ENCODE data around the gene COX6B2. TPM values are rescaled to one million over a fixed set of nuclear protein-coding genes. Genes with fewer than 3 reads are reported as not detected.
A peak's percentile ranks its signal among the peaks of the same experiment; 100 is the strongest.

The COX6B2 gene
- total RNA-seq, 1 donor from 2014 or later = 0.17 TPM

DNA sequence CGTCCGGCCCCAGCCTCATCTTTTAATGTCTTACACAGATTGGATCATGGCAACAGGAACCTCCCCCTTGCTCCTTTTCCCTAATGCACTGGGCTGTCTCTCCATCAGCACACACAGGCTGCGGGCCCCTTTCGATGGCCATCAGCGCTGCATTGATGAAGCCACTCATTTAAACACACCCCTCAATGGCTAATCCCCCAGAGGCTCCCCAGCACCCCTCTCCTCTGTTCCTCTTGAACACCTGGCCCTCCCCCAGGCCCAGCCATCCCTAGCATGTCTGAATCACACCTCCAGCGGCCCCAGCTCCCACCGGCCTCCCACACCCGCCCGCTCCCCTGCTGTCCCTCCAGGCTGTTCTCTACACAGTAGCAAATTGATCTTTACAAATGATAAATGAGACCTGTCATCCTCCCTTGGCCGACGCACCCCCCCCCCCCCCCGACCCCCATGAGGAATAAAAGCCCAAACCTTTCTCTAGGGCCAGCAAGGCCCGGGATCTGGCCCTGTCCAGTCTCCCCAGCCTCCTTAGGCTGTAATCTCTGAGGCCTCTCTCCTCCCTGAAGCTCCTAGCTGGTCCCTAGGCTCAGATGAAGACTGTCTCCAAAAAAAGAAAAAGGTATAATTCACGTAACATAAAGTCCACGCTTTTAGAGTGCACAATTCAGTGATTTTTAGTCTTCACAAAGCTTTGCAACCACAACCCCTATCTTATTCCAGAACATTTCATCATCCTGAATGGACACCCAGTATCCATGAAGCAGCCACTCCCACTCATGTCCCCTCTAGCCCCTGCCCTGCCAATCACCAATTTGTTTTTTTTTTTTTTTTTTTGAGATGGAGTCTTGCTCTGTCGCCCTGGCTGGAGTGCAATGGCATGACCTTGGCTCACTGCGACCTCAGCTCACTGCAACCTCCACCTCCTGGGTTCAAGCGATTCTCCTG lies 38.6 kb upstream of the COX6B2 start:
- TF ChIP-seq, protein P1, sequence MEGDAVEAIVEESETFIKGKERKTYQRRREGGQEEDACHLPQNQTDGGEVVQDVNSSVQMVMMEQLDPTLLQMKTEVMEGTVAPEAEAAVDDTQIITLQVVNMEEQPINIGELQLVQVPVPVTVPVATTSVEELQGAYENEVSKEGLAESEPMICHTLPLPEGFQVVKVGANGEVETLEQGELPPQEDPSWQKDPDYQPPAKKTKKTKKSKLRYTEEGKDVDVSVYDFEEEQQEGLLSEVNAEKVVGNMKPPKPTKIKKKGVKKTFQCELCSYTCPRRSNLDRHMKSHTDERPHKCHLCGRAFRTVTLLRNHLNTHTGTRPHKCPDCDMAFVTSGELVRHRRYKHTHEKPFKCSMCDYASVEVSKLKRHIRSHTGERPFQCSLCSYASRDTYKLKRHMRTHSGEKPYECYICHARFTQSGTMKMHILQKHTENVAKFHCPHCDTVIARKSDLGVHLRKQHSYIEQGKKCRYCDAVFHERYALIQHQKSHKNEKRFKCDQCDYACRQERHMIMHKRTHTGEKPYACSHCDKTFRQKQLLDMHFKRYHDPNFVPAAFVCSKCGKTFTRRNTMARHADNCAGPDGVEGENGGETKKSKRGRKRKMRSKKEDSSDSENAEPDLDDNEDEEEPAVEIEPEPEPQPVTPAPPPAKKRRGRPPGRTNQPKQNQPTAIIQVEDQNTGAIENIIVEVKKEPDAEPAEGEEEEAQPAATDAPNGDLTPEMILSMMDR (IDR thresholded peaks at IDR 0.05) = no peak
- Mint-ChIP-seq H3K9me3 (ENCODE audit: low read depth) (no peaks in the 10 kb centered on the region), H3K4me1 (ENCODE audit: low read depth) (peaks cover 36% of the 10 kb centered on the region), H3K27me3 (ENCODE audit: low read depth) (no peaks in the 10 kb centered on the region), H3K4me3 (ENCODE audit: unreplicated experiment) (no peak overlapping the region), H3K27ac (ENCODE audit: unreplicated experiment) (peak overlapping the region; percentile 49), H3K36me3 (ENCODE audit: low read depth) (peaks cover 5% of the 10 kb centered on the region)
- no peak for DNase-seq (ENCODE audit: low spot score)

GRCh38 chr19:55391702-55392615 lies 37.4 kb upstream of the COX6B2 start:
- Mint-ChIP-seq H3K36me3 (ENCODE audit: low read depth) (peaks cover 14% of the 10 kb centered on the region), H3K4me1 (ENCODE audit: low read depth) (peaks cover 46% of the 10 kb centered on the region), H3K27ac (ENCODE audit: unreplicated experiment) (no peak overlapping the region), H3K27me3 (ENCODE audit: low read depth) (no peaks in the 10 kb centered on the region), H3K4me3 (ENCODE audit: unreplicated experiment) (no peak overlapping the region), H3K9me3 (ENCODE audit: low read depth) (no peaks in the 10 kb centered on the region)
- DNase-seq (ENCODE audit: low spot score) = no peak
- TF ChIP-seq, protein P1 (IDR thresholded peaks at IDR 0.05) = no peak

DNA sequence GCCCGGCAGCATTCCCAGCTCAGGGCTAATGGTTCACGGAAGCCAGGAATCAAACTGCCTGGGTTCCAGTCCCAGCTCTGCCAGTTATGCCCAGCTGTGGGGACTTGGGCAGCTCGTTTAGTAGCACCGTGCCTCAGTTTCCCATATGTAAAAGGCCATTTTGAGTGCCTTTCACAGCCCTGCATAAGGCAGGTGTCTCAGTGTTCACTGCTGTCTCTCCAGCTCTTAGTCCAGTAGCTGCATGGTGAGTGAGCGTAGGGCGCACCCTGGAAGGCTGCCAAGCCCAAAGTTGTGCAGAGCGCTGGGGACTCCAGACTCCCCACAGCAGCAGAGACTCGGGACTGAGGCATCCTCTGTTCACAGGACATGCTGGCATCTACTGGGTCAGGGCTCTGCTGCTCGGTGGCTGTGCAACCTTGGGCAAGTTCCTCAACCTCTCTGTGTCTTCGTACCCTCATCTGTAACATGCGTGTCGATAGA lies 36.7 kb upstream of the COX6B2 start:
- no peak for DNase-seq (ENCODE audit: low spot score)
- H3K27me3 Mint-ChIP-seq (ENCODE audit: low read depth) = no peaks in the 10 kb centered on the region
- no peak overlapping the region for H3K4me3 Mint-ChIP-seq (ENCODE audit: unreplicated experiment)
- TF ChIP-seq, protein P1 (IDR thresholded peaks at IDR 0.05) = no peak
- H3K36me3 Mint-ChIP-seq (ENCODE audit: low read depth) = peaks cover 19% of the 10 kb centered on the region
- H3K27ac Mint-ChIP-seq (ENCODE audit: unreplicated experiment) = no peak overlapping the region
- H3K9me3 Mint-ChIP-seq (ENCODE audit: low read depth) = no peaks in the 10 kb centered on the region
- H3K4me1 Mint-ChIP-seq (ENCODE audit: low read depth) = peaks cover 53% of the 10 kb centered on the region

- Mint-ChIP-seq H3K4me3 (ENCODE audit: unreplicated experiment) (no peak overlapping the region), H3K36me3 (ENCODE audit: low read depth) (peaks cover 21% of the 10 kb centered on the region), H3K27ac (ENCODE audit: unreplicated experiment) (no peak overlapping the region), H3K27me3 (ENCODE audit: low read depth) (no peaks in the 10 kb centered on the region), H3K4me1 (ENCODE audit: low read depth) (peaks cover 55% of the 10 kb centered on the region), H3K9me3 (ENCODE audit: low read depth) (no peaks in the 10 kb centered on the region)
- no peak for DNase-seq (ENCODE audit: low spot score)
- TF ChIP-seq, protein P1 (IDR thresholded peaks at IDR 0.05) = no peak
Measured at GRCh38 chr19:55390461-55390880, 36.0 kb upstream of the COX6B2 start.
